MM.1S (cell line): Measurements from ENCODE around the gene PRKCH.

ENCODE experiments used
- CTCF ChIP-seq: fragments of 300-600 bp; sonication (generic); IDR thresholded peaks from 2 replicates; pipeline ENCODE4 v1.5.1; 2016; ENCODE audit warnings: antibody characterized with exemption, low read length, mixed read lengths
- EZH2 ChIP-seq: fragments of 300-600 bp; sonication (generic); optimal IDR thresholded peaks from 2 replicates; pipeline ENCODE3; 2017; ENCODE audit warnings: low read depth, mild to moderate bottlenecking, antibody characterized with exemption, low read length, mixed read lengths
- EZH2phosphoT487 ChIP-seq: fragments of 300-600 bp; sonication (generic); IDR thresholded peaks from 2 replicates; pipeline ENCODE4 v1.6.1; 2018; ENCODE audit warnings: antibody characterized with exemption, low read length

- TF ChIP-seq CTCF (no peak), EZH2 (no peak), EZH2phosphoT487 (no peak)
These were observed 244.6 kb downstream of the PRKCH start for GRCh38 chr14:61565836-61566536.
